H9 (cell line): ENCODE results near the gene HS2ST1. TPM values are rescaled to one million over a fixed set of nuclear protein-coding genes. Genes with fewer than 3 reads are reported as not detected.

Experiments used
- DNase-seq: peaks from one replicate; pipeline ENCODE4 v3.0.0-alpha.2; 2017
- H2AFZ ChIP-seq: one replicate; pipeline ENCODE4 v1.6.1; 2013; ENCODE audit warnings: mild to moderate bottlenecking, low read length, control low read depth, moderate library complexity
- H2AK5ac ChIP-seq: 2 replicates; pipeline ENCODE4 v1.6.1; 2013; ENCODE audit warnings: low read length, control low read depth, mixed read lengths; ENCODE audit not compliant: insufficient read length
- H2BK120ac ChIP-seq: one replicate; pipeline ENCODE4 v1.6.1; 2013; ENCODE audit warnings: low read depth, mild to moderate bottlenecking, low read length, control low read depth, inconsistent platforms; ENCODE audit not compliant: poor library complexity, severe bottlenecking
- H2BK12ac ChIP-seq: 2 replicates; pipeline ENCODE4 v1.6.1; 2013; ENCODE audit warnings: low read length, control low read depth, mixed read lengths, low read depth; ENCODE audit not compliant: insufficient read length
- H2BK15ac ChIP-seq: 2 replicates; pipeline ENCODE4 v1.6.1; 2013; ENCODE audit warnings: low read depth, low read length, control low read depth
- H2BK20ac ChIP-seq: one replicate; pipeline ENCODE4 v1.6.1; 2013; ENCODE audit warnings: low read depth, mild to moderate bottlenecking, low read length, control low read depth, inconsistent platforms; ENCODE audit not compliant: poor library complexity, severe bottlenecking
- H2BK5ac ChIP-seq: 2 replicates; pipeline ENCODE4 v1.6.1; 2013; ENCODE audit warnings: low read length, control low read depth, mixed read lengths; ENCODE audit not compliant: insufficient read length
- H3K14ac ChIP-seq: 2 replicates; pipeline ENCODE4 v1.6.1; 2013; ENCODE audit warnings: low read length, control low read depth; ENCODE audit not compliant: insufficient read depth
- H3K18ac ChIP-seq: 2 replicates; pipeline ENCODE4 v1.6.1; 2013; ENCODE audit warnings: low read depth, mild to moderate bottlenecking, mixed read lengths, low read length, control low read depth; ENCODE audit not compliant: insufficient read length
- H3K23ac ChIP-seq: 2 replicates; pipeline ENCODE4 v1.6.1; 2013; ENCODE audit warnings: low read length, control low read depth, mixed read lengths, low read depth; ENCODE audit not compliant: insufficient read length
- H3K23me2 ChIP-seq: 2 replicates; pipeline ENCODE4 v1.6.1; 2013; ENCODE audit warnings: low read depth, mild to moderate bottlenecking, mixed read lengths, low read length, control low read depth; ENCODE audit not compliant: insufficient read length, poor library complexity, severe bottlenecking
- H3K27ac ChIP-seq: 2 replicates; pipeline ENCODE4 v1.5.1; 2013; ENCODE audit warnings: low read length, control low read depth, mixed read lengths, low read depth; ENCODE audit not compliant: insufficient read length
- H3K27me3 ChIP-seq: 2 replicates; pipeline ENCODE4 v1.6.1; 2013; ENCODE audit warnings: low read length, control low read depth, inconsistent platforms; ENCODE audit not compliant: insufficient read depth
- H3K4ac ChIP-seq: 2 replicates; pipeline ENCODE4 v1.6.1; 2013; ENCODE audit warnings: low read depth, mild to moderate bottlenecking, control low read depth, inconsistent platforms, low read length, moderate library complexity
- H3K4me1 ChIP-seq: 2 replicates; pipeline ENCODE4 v1.6.1; 2013; ENCODE audit warnings: low read length, control low read depth, inconsistent platforms; ENCODE audit not compliant: insufficient read depth
- H3K4me2 ChIP-seq: 2 replicates; pipeline ENCODE4 v1.6.1; 2013; ENCODE audit warnings: low read length, control low read depth, mixed read lengths; ENCODE audit not compliant: insufficient read length, insufficient read depth
- H3K56ac ChIP-seq: 2 replicates; pipeline ENCODE4 v1.6.1; 2013; ENCODE audit warnings: low read depth, mild to moderate bottlenecking, mixed read lengths, low read length, control low read depth; ENCODE audit not compliant: insufficient read length
- H3K79me1 ChIP-seq: 2 replicates; pipeline ENCODE4 v1.6.1; 2013; ENCODE audit warnings: low read depth, mild to moderate bottlenecking, moderate library complexity, low read length, control low read depth, inconsistent platforms; ENCODE audit not compliant: insufficient read depth, poor library complexity, severe bottlenecking
- H3K79me2 ChIP-seq: 2 replicates; pipeline ENCODE4 v1.6.1; 2013; ENCODE audit warnings: low read length, control low read depth, inconsistent platforms; ENCODE audit not compliant: insufficient read depth
- H3K9ac ChIP-seq: 2 replicates; pipeline ENCODE4 v1.6.1; 2013; ENCODE audit warnings: low read length, control low read depth, mixed read lengths; ENCODE audit not compliant: insufficient read length; ENCODE audit errors: extremely low read depth
- H3K9me3 ChIP-seq: one replicate; pipeline ENCODE4 v1.6.1; 2013; ENCODE audit warnings: low read depth, low read length, inconsistent platforms; ENCODE audit not compliant: control insufficient read depth
- H3T11ph ChIP-seq: one replicate; pipeline ENCODE4 v1.6.1; 2013; ENCODE audit warnings: mild to moderate bottlenecking, low read length, control low read depth, inconsistent platforms
- H4K20me1 ChIP-seq: one replicate; pipeline ENCODE4 v1.6.1; 2013; ENCODE audit not compliant: control insufficient read depth, insufficient read length, insufficient read depth
- H4K5ac ChIP-seq: 2 replicates; pipeline ENCODE4 v1.6.1; 2013; ENCODE audit warnings: low read depth, mild to moderate bottlenecking, mixed read lengths, low read length, control low read depth; ENCODE audit not compliant: insufficient read length
- H4K8ac ChIP-seq: replicated peaks from 2 replicates; pipeline ENCODE4 v1.6.1; 2013; ENCODE audit warnings: low read length, control low read depth, mixed read lengths, low read depth; ENCODE audit not compliant: insufficient read length
- H4K91ac ChIP-seq: 2 replicates; pipeline ENCODE4 v1.6.1; 2013; ENCODE audit warnings: low read depth, mild to moderate bottlenecking, moderate library complexity, mixed read lengths, low read length, control low read depth; ENCODE audit not compliant: insufficient read length
- H3K27ac Mint-ChIP-seq, 3 experiments: 2 replicates in 2 of 3; 3 replicates in 1 of 3; pipeline ENCODE4 v1.8.0; 2020 to 2021; ENCODE audit warnings: mixed read lengths in 3 of 3, mild to moderate bottlenecking in 1 of 3, moderate library complexity in 1 of 3
- H3K27me3 Mint-ChIP-seq: 2 replicates; pipeline ENCODE4 v1.8.0; 2021; ENCODE audit warnings: low read depth, mild to moderate bottlenecking, moderate library complexity, mixed read lengths
- H3K36me3 Mint-ChIP-seq, 3 experiments: 2 replicates in 2 of 3; 3 replicates in 1 of 3; pipeline ENCODE4 v1.8.0; 2020 to 2021; ENCODE audit warnings: low read depth in 3 of 3, mixed read lengths in 3 of 3; ENCODE audit not compliant: insufficient read depth in 1 of 3
- H3K4me1 Mint-ChIP-seq, 2 experiments: 2 replicates each; pipeline ENCODE4 v1.8.0; 2020; ENCODE audit warnings: mixed read lengths in 2 of 2
- H3K4me3 Mint-ChIP-seq, 2 experiments: 2 replicates in 1 of 2; 3 replicates in 1 of 2; pipeline ENCODE4 v1.8.0; 2020 to 2021; ENCODE audit warnings: mild to moderate bottlenecking in 2 of 2, mixed read lengths in 2 of 2, moderate library complexity in 1 of 2
- H3K9me3 Mint-ChIP-seq, 2 experiments: 2 replicates in 1 of 2; 3 replicates in 1 of 2; pipeline ENCODE4 v1.8.0; 2020; ENCODE audit warnings: mild to moderate bottlenecking in 2 of 2, mixed read lengths in 2 of 2, moderate library complexity in 1 of 2
- CTCF ChIP-seq: fragments of 200-600 bp; sonication (generic); conservative IDR thresholded peaks from 3 replicates; pipeline ENCODE4 v1.8.0; 2021; ENCODE audit warnings: antibody characterized with exemption, mild to moderate bottlenecking
- WGBS: extraction: QIAGEN DNeasy Blood & Tissue Kit; methylation state at CpG from one replicate; pipeline ENCODE4 v1.1.7; 2013; ENCODE audit warnings: missing lambda C conversion rate, low lambda C conversion rate, mixed read lengths; ENCODE audit not compliant: insufficient read length; ENCODE audit errors: extremely low coverage; 5-methylcytosine and 5-hydroxymethylcytosine counted together
- total RNA-seq: library from RNA; stranded (reverse); gene quantifications from 2 replicates; pipeline ENCODE4 v1.2.1, GENCODE V29; 2021

Gene HS2ST1
- total RNA-seq, 1 experiment from 2014 or later = 20.1 TPM

GRCh38 chr1:86970938-86971337 is 56.5 kb downstream of the HS2ST1 start:
- no peaks in the 10 kb centered on the region for H3K23me2 ChIP-seq

More at GRCh38 chr1:86970938-86971337, 56.5 kb downstream of the HS2ST1 start:
- Histone ChIP-seq H3K4me1 (no peaks in the 10 kb centered on the region), H3K9ac (no peak overlapping the region), H4K91ac (no peak overlapping the region), H3K56ac (no peak overlapping the region), H2BK15ac (no peak overlapping the region), H2AK5ac (no peak overlapping the region), H2BK20ac (no peak overlapping the region), H3T11ph (no peak overlapping the region), H3K9me3 (no peaks in the 10 kb centered on the region), H3K79me1 (no peaks in the 10 kb centered on the region), H3K27ac (no peak overlapping the region), H4K5ac (no peak overlapping the region), H3K18ac (no peak overlapping the region), H4K20me1 (no peaks in the 10 kb centered on the region), H3K23ac (no peak overlapping the region), H2BK5ac (no peak overlapping the region), H3K14ac (no peak overlapping the region), H3K27me3 (no peaks in the 10 kb centered on the region), H4K8ac (no peak overlapping the region), H2BK12ac (no peak overlapping the region), H2BK120ac (no peak overlapping the region), H3K4ac (no peak overlapping the region), H3K79me2 (no peaks in the 10 kb centered on the region; the same call in 1 of the 2 replicates), H2AFZ (no peak overlapping the region), H3K4me2 (no peak overlapping the region)
- Mint-ChIP-seq H3K27ac (no peak overlapping the region), H3K4me1 (peaks cover 7 to 9% of the 10 kb centered on the region in 2 experiments), H3K36me3 (no peaks in the 10 kb centered on the region; a peak in 1 of 7 replicates), H3K9me3 (no peaks in the 10 kb centered on the region), H3K4me3 (no peak overlapping the region), H3K27me3 (no peaks in the 10 kb centered on the region)
- WGBS = no CpG with 5 or more reads among the region's 2 CpGs
- no peak for TF ChIP-seq CTCF
- no peak for DNase-seq
